T-helper 17 cell (primary cell): ENCODE measurements around the gene SFI1. TPM values are rescaled to one million over a fixed set of nuclear protein-coding genes. Genes with fewer than 3 reads are reported as not detected.

ENCODE experiments used
- ATAC-seq: fragments of 150-1000 bp; cut with Tn5 transposase; 2 replicates; pipeline ENCODE4 v1.10.0; 2021; ENCODE audit warnings: mild to moderate bottlenecking, moderate library complexity
- DNase-seq, 3 donors: peaks; one replicate each; pipeline versions ENCODE4 v3.0.0 to v3.0.0-alpha.2; 2020 to 2021
- H3K9me3 ChIP-seq: one replicate; pipeline ENCODE4 v1.7.0; 2013; ENCODE audit warnings: low read length, mild to moderate bottlenecking; ENCODE audit not compliant: control insufficient read depth, poor library complexity, severe bottlenecking
- H3K27ac Mint-ChIP-seq: one replicate; pipeline ENCODE4 v1.8.0; 2022; ENCODE audit warnings: mild to moderate bottlenecking, moderate library complexity, mixed read lengths
- H3K27me3 Mint-ChIP-seq: one replicate; pipeline ENCODE4 v1.8.0; 2022; ENCODE audit warnings: mixed read lengths
- H3K36me3 Mint-ChIP-seq: one replicate; pipeline ENCODE4 v1.8.0; 2022; ENCODE audit warnings: low read depth, mixed read lengths
- H3K4me1 Mint-ChIP-seq: one replicate; pipeline ENCODE4 v1.8.0; 2022; ENCODE audit warnings: mild to moderate bottlenecking, mixed read lengths
- H3K4me3 Mint-ChIP-seq: one replicate; pipeline ENCODE4 v1.8.0; 2022; ENCODE audit warnings: mild to moderate bottlenecking, moderate library complexity, mixed read lengths
- total RNA-seq, 4 donors: library from RNA in 2 of 4; stranded (reverse) in 2 of 4; gene quantifications; one replicate each; pipeline ENCODE4 v1.2.3 and lab custom pipeline; 2022 to 2026

The SFI1 gene
- total RNA-seq, 2 donors from 2014 or later: 185 to 189 TPM

GRCh38 chr22:31602259-31602952 lies 106.1 kb downstream of the SFI1 start:
- Mint-ChIP-seq H3K27ac (peak overlapping the region; percentile 19), H3K27me3 (no peaks in the 10 kb centered on the region), H3K4me1 (peaks cover 3% of the 10 kb centered on the region), H3K36me3 (peaks cover 3% of the 10 kb centered on the region), H3K4me3 (peak overlapping the region; percentile 57)
- no peak for DNase-seq
- no peak for ATAC-seq
- no peaks in the 10 kb centered on the region for H3K9me3 ChIP-seq

DNA sequence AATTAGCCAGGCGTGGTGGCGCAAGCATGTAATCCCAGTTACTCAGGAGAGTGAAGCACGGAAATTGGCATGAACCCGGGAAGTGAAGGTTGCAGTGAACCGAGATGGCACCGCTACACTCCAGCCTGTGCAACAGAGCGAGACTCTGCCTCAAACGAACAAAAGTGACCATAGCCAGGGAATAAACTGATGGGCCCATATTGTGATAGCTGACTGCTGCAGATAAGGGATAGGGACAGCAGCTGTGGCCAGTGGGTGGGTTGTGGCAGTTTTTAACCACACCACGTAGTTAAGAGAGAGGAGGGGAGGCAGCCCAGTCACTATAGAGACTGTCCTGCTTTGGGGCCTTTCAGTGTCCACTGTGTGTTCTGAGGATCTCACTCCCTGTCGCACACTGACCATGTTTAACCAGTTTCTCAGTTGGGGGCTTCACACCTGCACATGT lies 106.8 kb downstream of the SFI1 start:
- no peak for ATAC-seq
- H3K9me3 ChIP-seq: no peaks in the 10 kb centered on the region
- peaks cover 3% of the 10 kb centered on the region for H3K36me3 Mint-ChIP-seq
- peaks cover 3% of the 10 kb centered on the region for H3K4me1 Mint-ChIP-seq
- no peak overlapping the region for H3K4me3 Mint-ChIP-seq
- no peak overlapping the region for H3K27ac Mint-ChIP-seq
- DNase-seq: no peak
- no peaks in the 10 kb centered on the region for H3K27me3 Mint-ChIP-seq

- DNase-seq: no peak
- Mint-ChIP-seq H3K4me1 (peaks cover 3% of the 10 kb centered on the region), H3K27me3 (no peaks in the 10 kb centered on the region), H3K27ac (no peak overlapping the region), H3K36me3 (peaks cover 3% of the 10 kb centered on the region), H3K4me3 (no peak overlapping the region)
- no peaks in the 10 kb centered on the region for H3K9me3 ChIP-seq
- ATAC-seq: no peak
These were observed 107.2 kb downstream of the SFI1 start for GRCh38 chr22:31603574-31603973.

GRCh38 chr22:31604137-31604705 lies 107.9 kb downstream of the SFI1 start:
- Mint-ChIP-seq H3K4me1 (peaks cover 3% of the 10 kb centered on the region), H3K27ac (no peak overlapping the region), H3K4me3 (no peak overlapping the region), H3K36me3 (peaks cover 3% of the 10 kb centered on the region), H3K27me3 (no peaks in the 10 kb centered on the region)
- no peak for ATAC-seq
- DNase-seq: no peak
- no peaks in the 10 kb centered on the region for H3K9me3 ChIP-seq

GRCh38 chr22:31604746-31605705 lies 108.7 kb downstream of the SFI1 start:
- no peaks in the 10 kb centered on the region for H3K9me3 ChIP-seq
- peaks cover 3% of the 10 kb centered on the region for H3K36me3 Mint-ChIP-seq
- DNase-seq: no peak
- H3K27ac Mint-ChIP-seq: no peak overlapping the region
- no peak for ATAC-seq
- no peaks in the 10 kb centered on the region for H3K27me3 Mint-ChIP-seq
- H3K4me3 Mint-ChIP-seq: no peak overlapping the region
- peaks cover 3% of the 10 kb centered on the region for H3K4me1 Mint-ChIP-seq

GRCh38 chr22:31605851-31606585 lies 109.7 kb downstream of the SFI1 start:
- no peaks in the 10 kb centered on the region for H3K27me3 Mint-ChIP-seq
- DNase-seq (no peak), ATAC-seq (no peak)
- H3K4me3 Mint-ChIP-seq: no peak overlapping the region
- H3K27ac Mint-ChIP-seq: no peak overlapping the region
- peaks cover 3% of the 10 kb centered on the region for H3K36me3 Mint-ChIP-seq
- no peaks in the 10 kb centered on the region for H3K9me3 ChIP-seq
- H3K4me1 Mint-ChIP-seq: peaks cover 3% of the 10 kb centered on the region

- H3K4me3 Mint-ChIP-seq: no peak overlapping the region
- peak overlapping the region; percentile 67 for H3K27ac Mint-ChIP-seq
- peaks cover 3% of the 10 kb centered on the region for H3K4me1 Mint-ChIP-seq
- H3K36me3 Mint-ChIP-seq: peaks cover 5% of the 10 kb centered on the region
- ATAC-seq: no peak
- no peaks in the 10 kb centered on the region for H3K9me3 ChIP-seq
- H3K27me3 Mint-ChIP-seq: no peaks in the 10 kb centered on the region
- DNase-seq: no peak
These were observed 111.4 kb downstream of the SFI1 start for GRCh38 chr22:31607696-31608095.

GRCh38 chr22:31609716-31610115 lies 113.4 kb downstream of the SFI1 start:
- no peak for ATAC-seq
- Mint-ChIP-seq H3K4me3 (no peak overlapping the region), H3K36me3 (peaks cover 7% of the 10 kb centered on the region), H3K27me3 (no peaks in the 10 kb centered on the region), H3K4me1 (peaks cover 10% of the 10 kb centered on the region), H3K27ac (no peak overlapping the region)
- no peaks in the 10 kb centered on the region for H3K9me3 ChIP-seq
- no peak for DNase-seq

- Mint-ChIP-seq H3K4me1 (peaks cover 12% of the 10 kb centered on the region), H3K36me3 (peaks cover 4% of the 10 kb centered on the region), H3K4me3 (no peak overlapping the region), H3K27ac (no peak overlapping the region), H3K27me3 (no peaks in the 10 kb centered on the region)
- no peak for DNase-seq
- no peak for ATAC-seq
- no peaks in the 10 kb centered on the region for H3K9me3 ChIP-seq
These were observed 114.3 kb downstream of the SFI1 start for GRCh38 chr22:31610611-31611010.

- Mint-ChIP-seq H3K27ac (no peak overlapping the region), H3K27me3 (no peaks in the 10 kb centered on the region), H3K4me1 (peaks cover 18% of the 10 kb centered on the region), H3K4me3 (no peak overlapping the region), H3K36me3 (peaks cover 4% of the 10 kb centered on the region)
- ATAC-seq (no peak), DNase-seq (no peak)
- H3K9me3 ChIP-seq: no peaks in the 10 kb centered on the region
These were observed 114.9 kb downstream of the SFI1 start for GRCh38 chr22:31611061-31611760.

- peaks cover 20% of the 10 kb centered on the region for H3K4me1 Mint-ChIP-seq
- H3K27ac Mint-ChIP-seq: peak overlapping the region; percentile 49
- ATAC-seq (no peak), DNase-seq (no peak)
- H3K27me3 Mint-ChIP-seq: no peaks in the 10 kb centered on the region
- H3K4me3 Mint-ChIP-seq: no peak overlapping the region
- H3K36me3 Mint-ChIP-seq: peaks cover 4% of the 10 kb centered on the region
- H3K9me3 ChIP-seq: no peaks in the 10 kb centered on the region
These were observed 116.6 kb downstream of the SFI1 start for GRCh38 chr22:31612891-31613285.

GRCh38 chr22:31613286-31613903 lies 117.1 kb downstream of the SFI1 start:
- Mint-ChIP-seq H3K27me3 (no peaks in the 10 kb centered on the region), H3K4me3 (no peak overlapping the region), H3K27ac (peak overlapping the region; percentile 49), H3K4me1 (peaks cover 20% of the 10 kb centered on the region), H3K36me3 (peaks cover 4% of the 10 kb centered on the region)
- ATAC-seq: no peak
- no peaks in the 10 kb centered on the region for H3K9me3 ChIP-seq
- DNase-seq: no peak
